Vagina (tissue), 2 donors: ENCODE results near the gene DYRK1A.

Experiments
- POLR2A ChIP-seq, 2 donors: fragments of 450-650 bp; IDR thresholded peaks; one replicate each; pipeline ENCODE4 v1.6.1; 2017; ENCODE audit warnings: antibody characterized with exemption in 2 of 2, mild to moderate bottlenecking in 2 of 2, moderate library complexity in 2 of 2
- POLR2AphosphoS5 ChIP-seq, 2 donors: sonication (generic); formaldehyde crosslinking; IDR thresholded peaks; one replicate each; pipeline ENCODE4 v1.9.0; 2017; ENCODE audit warnings: antibody characterized with exemption in 2 of 2, mild to moderate bottlenecking in 2 of 2, low read depth in 1 of 2; ENCODE audit not compliant: insufficient read depth in 1 of 2
- TF ChIP-seq, protein P1 (sequence below), 3 experiments: fragments of 450-650 bp in 2 of 3; fragments of 200-600 bp in 1 of 3; sonication (generic) in 1 of 3; IDR thresholded peaks; one replicate each; pipeline ENCODE4 v1.5.1; 2017 to 2019; ENCODE audit warnings: antibody characterized with exemption in 3 of 3, mild to moderate bottlenecking in 2 of 3, moderate library complexity in 2 of 3

DNA sequence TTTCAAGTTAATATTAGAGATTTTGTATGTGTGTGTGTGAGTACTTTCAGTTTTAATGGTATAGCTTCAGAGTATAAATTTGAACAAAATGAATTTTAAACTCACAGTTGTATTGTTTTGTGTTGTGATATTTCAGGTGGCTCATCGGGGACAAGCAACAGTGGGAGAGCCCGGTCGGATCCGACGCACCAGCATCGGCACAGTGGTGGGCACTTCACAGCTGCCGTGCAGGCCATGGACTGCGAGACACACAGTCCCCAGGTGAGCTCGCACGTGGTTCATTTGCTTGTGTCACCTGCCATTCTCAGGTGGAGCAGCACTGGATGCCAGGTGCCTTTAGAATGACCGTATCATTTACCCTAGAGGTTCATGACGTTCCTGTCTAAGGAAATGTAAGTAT lies 139.4 kb downstream of the DYRK1A start:
- TF ChIP-seq POLR2AphosphoS5 (IDR thresholded peaks at IDR 0.05; ENCODE audit: insufficient read depth in 1 of 2, low read depth in 1 of 2): no peak
- TF ChIP-seq, protein P1, sequence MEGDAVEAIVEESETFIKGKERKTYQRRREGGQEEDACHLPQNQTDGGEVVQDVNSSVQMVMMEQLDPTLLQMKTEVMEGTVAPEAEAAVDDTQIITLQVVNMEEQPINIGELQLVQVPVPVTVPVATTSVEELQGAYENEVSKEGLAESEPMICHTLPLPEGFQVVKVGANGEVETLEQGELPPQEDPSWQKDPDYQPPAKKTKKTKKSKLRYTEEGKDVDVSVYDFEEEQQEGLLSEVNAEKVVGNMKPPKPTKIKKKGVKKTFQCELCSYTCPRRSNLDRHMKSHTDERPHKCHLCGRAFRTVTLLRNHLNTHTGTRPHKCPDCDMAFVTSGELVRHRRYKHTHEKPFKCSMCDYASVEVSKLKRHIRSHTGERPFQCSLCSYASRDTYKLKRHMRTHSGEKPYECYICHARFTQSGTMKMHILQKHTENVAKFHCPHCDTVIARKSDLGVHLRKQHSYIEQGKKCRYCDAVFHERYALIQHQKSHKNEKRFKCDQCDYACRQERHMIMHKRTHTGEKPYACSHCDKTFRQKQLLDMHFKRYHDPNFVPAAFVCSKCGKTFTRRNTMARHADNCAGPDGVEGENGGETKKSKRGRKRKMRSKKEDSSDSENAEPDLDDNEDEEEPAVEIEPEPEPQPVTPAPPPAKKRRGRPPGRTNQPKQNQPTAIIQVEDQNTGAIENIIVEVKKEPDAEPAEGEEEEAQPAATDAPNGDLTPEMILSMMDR (IDR thresholded peaks at IDR 0.05): no peak
- TF ChIP-seq POLR2A (IDR thresholded peaks at IDR 0.05): no peak
